IPS DF 4.7 (cell line): ENCODE measurements around the gene ALDH3B1.

Source experiments
- DNase-seq: peaks from one replicate; pipeline ENCODE4 v3.0.0-alpha.2; 2013; ENCODE audit warnings: low spot score; ENCODE audit errors: extremely low read depth

Gene ALDH3B1

DNA sequence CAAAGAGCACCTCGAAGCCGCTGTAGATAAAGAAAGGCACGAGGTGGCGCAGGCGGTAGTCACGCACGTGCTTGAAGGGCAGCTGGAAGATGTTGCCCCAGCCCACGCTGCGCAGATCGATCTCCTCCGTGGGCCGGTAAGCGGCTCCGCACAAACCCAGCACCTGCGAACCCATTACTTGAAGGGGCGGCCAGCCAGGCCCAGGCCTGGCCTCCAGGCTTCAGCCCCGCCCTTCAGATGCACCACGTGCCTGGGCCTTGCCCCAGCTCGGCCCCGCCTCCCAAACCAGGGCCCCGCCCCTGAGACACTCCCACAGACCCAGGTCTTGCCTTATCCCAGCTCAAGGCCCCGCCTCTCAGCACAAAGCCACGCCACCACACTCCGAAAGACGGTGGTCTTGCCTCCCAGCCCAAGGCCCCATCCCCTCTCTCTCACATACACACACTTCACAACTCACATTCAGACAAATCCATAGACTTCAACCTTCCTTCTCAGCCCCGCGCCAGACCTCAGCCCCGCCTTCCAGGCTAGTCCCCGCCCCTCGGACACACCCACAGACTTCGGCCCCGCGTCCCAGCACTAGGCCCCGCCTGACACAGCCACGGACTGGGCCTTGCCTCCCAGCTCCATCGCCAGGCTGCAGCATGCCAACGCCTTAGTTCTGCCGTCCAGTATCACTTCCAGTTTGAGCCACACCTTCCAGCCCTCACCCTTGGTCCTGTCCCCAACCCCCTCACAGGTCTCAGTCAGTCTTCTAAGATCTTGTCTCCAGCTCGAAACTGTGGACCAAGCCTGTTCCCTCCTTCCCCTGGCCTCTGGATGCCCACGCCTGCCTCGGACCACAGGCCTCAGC is 13.3 kb upstream of the ALDH3B1 start:
- no peak for DNase-seq

- DNase-seq: no peak
Measured at GRCh38 chr11:67997475-67997921, 12.6 kb upstream of the ALDH3B1 start.

- no peak for DNase-seq
Measured at GRCh38 chr11:67998150-67999045, 11.7 kb upstream of the ALDH3B1 start.

- DNase-seq: no peak
Measured at GRCh38 chr11:67999201-67999629, 10.9 kb upstream of the ALDH3B1 start.

DNA sequence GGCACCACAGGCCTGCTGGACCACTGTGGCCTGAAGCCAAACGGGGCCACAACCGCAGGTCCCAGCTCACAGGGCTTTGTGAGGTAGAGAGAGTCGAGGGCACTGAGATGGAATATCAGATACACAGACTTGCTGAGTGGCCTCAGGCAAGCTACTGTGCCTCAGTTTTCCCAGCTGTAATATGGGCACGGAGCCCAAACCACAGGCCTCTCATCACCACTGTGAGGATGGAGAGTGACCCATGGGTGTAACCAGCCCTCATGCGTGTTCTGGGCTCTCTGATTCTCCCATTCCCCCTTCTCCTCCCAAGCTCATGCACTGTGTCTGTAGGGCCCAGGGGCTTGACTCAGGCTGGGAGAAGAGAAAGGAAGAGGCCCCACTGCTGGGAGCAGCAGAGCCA is 10.4 kb upstream of the ALDH3B1 start:
- DNase-seq: no peak

GRCh38 chr11:68002575-68002937 is 7.6 kb upstream of the ALDH3B1 start:
- no peak for DNase-seq

GRCh38 chr11:68002938-68003845 is 6.9 kb upstream of the ALDH3B1 start:
- DNase-seq: no peak

- no peak for DNase-seq
Measured at GRCh38 chr11:68003846-68004550, 6.1 kb upstream of the ALDH3B1 start, which contains the start of gene UNC93B1. TSS of gene UNC93B1 (minus strand) at chr11:68004097. CDS start at chr11:68004043, 54 bp downstream.

GRCh38 chr11:68004551-68005335 is 5.4 kb upstream of the ALDH3B1 start:
- no peak for DNase-seq

DNA sequence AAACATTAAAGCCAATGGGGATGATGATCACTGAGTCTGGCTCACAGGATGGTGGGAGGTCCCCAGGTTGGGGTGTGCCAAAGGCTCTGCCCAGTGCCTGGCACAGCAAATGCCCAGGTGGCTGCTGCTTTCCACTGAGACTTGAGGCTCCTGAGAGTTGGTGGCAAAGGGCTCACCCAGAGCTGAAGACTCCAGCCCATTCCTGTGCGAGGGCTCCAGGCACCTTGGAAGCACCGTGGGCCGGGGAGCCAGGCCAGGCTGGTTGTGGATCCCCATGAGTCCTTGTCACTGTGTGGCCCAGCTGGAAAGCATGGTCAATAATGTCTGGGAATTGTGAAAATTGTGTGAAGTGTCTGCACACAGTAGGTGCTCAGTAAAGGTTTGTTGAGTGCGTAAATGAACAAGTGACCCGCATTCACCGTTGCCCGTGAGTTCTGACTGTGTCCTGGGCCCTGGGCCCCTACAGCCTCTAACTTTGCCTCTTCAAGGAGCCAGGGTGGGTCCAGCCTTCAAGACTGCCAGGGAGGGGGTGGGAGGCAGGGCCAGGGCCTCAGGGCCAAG is 3.4 kb upstream of the ALDH3B1 start:
- no peak for DNase-seq

DNA sequence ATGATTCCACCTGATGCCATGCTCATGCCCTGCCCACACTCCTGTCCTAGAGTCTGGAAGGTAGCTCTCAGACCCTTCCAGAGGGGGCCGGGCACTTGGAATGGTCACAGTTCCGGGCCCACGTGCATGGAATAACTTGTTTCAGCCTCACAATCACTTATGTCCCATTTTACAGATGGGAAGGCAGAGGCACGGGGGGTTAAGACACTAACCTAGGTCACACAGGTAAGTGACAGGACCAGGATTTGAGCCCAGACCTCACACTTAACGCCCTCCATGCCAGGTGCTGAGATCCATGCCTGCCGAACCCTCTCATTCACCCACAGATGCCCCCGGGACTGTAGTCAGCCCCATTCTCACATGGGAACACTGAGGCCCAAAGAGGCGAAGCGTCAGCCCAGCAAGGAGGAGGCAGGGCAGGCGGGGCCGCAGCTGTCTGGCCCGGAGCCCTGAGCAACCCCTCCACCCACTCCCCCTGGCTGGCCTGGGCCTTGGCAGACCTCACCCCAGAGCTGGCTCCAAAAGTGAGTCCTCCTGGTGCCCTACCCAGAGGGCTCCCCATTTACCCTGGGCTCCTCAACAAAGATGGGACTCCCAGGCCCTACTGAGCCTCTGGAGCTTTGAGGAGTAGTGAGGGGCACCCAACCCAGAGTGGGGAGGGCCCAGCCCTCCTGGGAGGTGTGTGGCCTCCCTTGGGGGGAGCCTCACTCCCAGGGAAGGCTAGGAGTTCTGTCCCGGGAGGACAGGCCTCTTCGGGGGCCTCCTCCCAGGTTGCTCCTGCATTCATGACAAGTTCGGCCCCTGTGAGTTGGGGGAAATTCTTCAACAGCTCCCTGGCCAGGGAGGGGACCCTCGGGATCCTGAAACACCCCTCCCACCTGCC is 2.4 kb upstream of the ALDH3B1 start:
- no peak for DNase-seq

GRCh38 chr11:68008381-68009337 is 1.5 kb upstream of the ALDH3B1 start:
- no peak for DNase-seq

GRCh38 chr11:68009391-68010089 is 587 bp upstream of the ALDH3B1 start:
- no peak for DNase-seq

DNA sequence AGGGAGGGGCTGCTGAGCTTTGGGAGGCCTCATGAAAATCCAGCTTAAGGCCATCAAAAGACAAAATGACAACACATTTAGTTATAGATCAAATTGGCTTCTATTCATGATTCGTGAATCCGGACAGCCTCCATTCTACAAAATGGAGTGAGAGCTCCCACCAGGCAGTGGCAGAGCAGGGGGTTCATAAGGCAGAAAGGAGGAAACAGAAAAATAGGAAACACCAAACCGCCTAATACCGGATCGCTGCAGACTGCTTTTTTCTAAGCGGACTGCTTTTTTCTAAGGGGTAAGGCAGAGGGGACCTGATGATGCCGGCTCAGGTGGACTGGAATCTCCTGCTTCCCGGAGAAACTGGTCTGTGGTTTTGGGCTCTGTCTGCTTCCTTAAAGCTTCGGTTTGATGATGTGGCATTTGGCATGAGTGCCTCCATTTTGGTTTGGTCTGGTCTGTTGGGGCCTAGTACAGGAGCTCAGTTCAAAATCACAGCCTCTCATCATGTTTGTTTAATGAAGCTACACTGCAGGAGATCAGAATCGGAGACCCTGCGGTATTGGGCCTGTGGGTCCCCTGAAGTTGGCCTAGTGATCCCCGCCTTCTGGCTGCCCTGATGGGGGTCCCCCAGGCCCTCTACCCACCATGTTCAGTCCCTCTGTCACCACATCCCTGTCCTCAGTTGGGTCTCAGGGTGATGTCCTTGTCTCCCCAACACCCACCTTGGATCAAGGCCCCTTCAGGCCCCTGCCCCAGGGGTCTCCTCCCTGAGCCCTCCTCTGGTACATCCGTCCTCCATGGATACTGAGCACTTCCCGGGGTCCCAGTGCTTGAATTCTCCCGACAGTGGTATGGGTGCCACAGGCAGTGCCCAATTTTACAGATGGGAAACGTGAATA is 1.2 kb downstream of the ALDH3B1 start:
- DNase-seq: no peak

DNA sequence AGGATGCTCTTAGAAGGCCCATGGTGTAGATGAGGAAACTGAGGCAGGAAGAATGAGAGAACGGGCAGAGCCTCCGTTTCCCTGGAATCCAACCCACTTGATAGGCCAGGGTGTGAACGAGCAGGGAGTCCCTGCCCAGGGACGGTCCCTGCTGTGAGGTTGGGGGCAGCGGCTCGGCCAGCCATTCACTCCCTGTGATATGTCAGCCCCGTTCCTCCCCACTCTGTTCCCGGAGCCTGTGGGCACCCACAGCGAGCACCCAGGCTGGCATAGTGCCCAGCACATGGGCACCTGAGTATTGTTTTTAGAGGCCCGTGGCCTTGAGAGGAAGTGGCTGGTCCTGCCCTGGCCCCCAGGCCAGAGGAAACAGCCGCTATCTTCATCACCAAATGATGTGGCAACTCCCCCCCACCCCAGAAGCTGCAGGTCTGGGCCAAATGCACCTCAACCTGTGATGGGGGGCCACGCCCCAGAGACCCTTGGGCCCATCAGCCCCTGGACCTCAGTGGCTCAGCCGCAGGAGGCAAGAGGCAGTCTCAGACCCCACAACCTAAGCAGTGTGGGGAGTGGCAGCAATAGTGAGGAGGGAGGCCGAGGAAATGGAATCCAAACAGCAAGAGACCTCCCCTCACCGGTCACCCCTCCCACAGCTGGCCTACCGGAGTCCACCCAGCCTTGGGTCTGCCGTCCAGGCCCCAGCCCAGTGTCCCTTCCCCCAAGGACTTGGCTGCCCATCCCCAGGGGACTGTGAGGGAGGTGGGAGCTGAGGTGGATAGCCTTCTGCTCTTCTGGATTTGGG is 2.1 kb downstream of the ALDH3B1 start:
- DNase-seq: no peak
